ENCODE data around the gene STPG2.

DNA sequence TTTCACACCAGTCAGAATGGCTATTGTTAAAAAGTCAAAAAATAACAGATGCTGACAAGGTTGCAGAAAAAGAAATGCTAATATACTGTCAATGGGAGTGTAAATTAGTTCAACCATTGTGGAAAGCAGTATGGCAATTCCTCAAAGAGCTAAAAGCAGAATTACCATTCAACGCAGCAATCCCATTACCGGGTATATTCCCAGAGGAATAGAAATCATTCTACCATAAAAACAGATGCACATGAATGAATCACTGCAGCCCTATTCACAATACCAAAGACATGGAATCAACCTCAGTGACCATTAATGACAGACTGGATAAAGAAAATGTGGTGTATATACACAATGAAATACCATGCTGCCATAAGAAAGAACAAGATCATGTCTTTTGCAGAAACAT is 243.0 kb downstream of the STPG2 start:
- TF ChIP-seq, protein P1, sequence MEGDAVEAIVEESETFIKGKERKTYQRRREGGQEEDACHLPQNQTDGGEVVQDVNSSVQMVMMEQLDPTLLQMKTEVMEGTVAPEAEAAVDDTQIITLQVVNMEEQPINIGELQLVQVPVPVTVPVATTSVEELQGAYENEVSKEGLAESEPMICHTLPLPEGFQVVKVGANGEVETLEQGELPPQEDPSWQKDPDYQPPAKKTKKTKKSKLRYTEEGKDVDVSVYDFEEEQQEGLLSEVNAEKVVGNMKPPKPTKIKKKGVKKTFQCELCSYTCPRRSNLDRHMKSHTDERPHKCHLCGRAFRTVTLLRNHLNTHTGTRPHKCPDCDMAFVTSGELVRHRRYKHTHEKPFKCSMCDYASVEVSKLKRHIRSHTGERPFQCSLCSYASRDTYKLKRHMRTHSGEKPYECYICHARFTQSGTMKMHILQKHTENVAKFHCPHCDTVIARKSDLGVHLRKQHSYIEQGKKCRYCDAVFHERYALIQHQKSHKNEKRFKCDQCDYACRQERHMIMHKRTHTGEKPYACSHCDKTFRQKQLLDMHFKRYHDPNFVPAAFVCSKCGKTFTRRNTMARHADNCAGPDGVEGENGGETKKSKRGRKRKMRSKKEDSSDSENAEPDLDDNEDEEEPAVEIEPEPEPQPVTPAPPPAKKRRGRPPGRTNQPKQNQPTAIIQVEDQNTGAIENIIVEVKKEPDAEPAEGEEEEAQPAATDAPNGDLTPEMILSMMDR (IDR thresholded peaks at IDR 0.05; ENCODE audit: low read depth, low read length, missing input control): no peak
- TF ChIP-seq JUND (IDR thresholded peaks at IDR 0.05): no peak
- no peak for TF ChIP-seq RAD21 (IDR thresholded peaks at IDR 0.05)
- TF ChIP-seq FOXA1 (IDR thresholded peaks at IDR 0.05): no peak

Data from liver (tissue), 3 donors.